Astrocyte (in vitro differentiated cells and primary cell): ENCODE data around the gene TCP11L1. TPM values are rescaled to one million over a fixed set of nuclear protein-coding genes. Genes with fewer than 3 reads are reported as not detected.

Experiments
- DNase-seq: peaks from one replicate; pipeline ENCODE4 v3.0.0-alpha.2; 2010; ENCODE audit warnings: low read depth
- FAIRE-seq: peaks from 2 replicates; lab custom pipeline; 2011; peaks lifted over from hg19 to GRCh38; lab: Jason Lieb, UNC
- H2AFZ ChIP-seq: 2 replicates; pipeline ENCODE4 v1.6.0; 2012; ENCODE audit warnings: low read depth, low read length, inconsistent platforms
- H3K27ac ChIP-seq: 2 replicates; pipeline ENCODE4 v1.5.1; 2011; ENCODE audit warnings: low read depth, low read length, inconsistent platforms
- H3K27me3 ChIP-seq: 2 replicates; pipeline ENCODE4 v1.6.0; 2011; ENCODE audit warnings: low read length, inconsistent platforms; ENCODE audit not compliant: insufficient read depth
- H3K36me3 ChIP-seq: 2 replicates; pipeline ENCODE4 v1.5.1; 2011; ENCODE audit warnings: low read length, inconsistent platforms; ENCODE audit not compliant: insufficient read depth
- H3K4me1 ChIP-seq: 2 replicates; pipeline ENCODE4 v1.5.1; 2011; ENCODE audit warnings: low read length, inconsistent platforms; ENCODE audit not compliant: insufficient read depth
- H3K4me2 ChIP-seq: 2 replicates; pipeline ENCODE4 v1.6.0; 2012; ENCODE audit warnings: low read length, inconsistent platforms
- H3K4me3 ChIP-seq: 2 replicates; pipeline ENCODE4 v1.5.1; 2011; ENCODE audit warnings: low read depth, mild to moderate bottlenecking, low read length, inconsistent platforms; ENCODE audit not compliant: insufficient read depth
- H3K79me2 ChIP-seq: 2 replicates; pipeline ENCODE4 v1.6.0; 2012; ENCODE audit warnings: mild to moderate bottlenecking, low read length, inconsistent platforms; ENCODE audit not compliant: insufficient read depth
- H3K9ac ChIP-seq: 2 replicates; pipeline ENCODE4 v1.6.0; 2012; ENCODE audit warnings: mild to moderate bottlenecking, low read length, inconsistent platforms
- H3K9me3 ChIP-seq: 2 replicates; pipeline ENCODE4 v1.5.1; 2012; ENCODE audit warnings: low read depth, mild to moderate bottlenecking, low read length, inconsistent platforms; ENCODE audit not compliant: insufficient read depth
- H4K20me1 ChIP-seq: 2 replicates; pipeline ENCODE4 v1.6.0; 2012; ENCODE audit warnings: low read length, inconsistent platforms; ENCODE audit not compliant: insufficient read depth
- H3K27ac Mint-ChIP-seq: one replicate; pipeline ENCODE4 v1.8.0; 2021; ENCODE audit warnings: mild to moderate bottlenecking, mixed read lengths; ENCODE audit not compliant: unreplicated experiment
- H3K27me3 Mint-ChIP-seq: one replicate; pipeline ENCODE4 v1.8.0; 2021; ENCODE audit warnings: low read depth, mixed read lengths; ENCODE audit not compliant: unreplicated experiment
- H3K36me3 Mint-ChIP-seq: one replicate; pipeline ENCODE4 v1.8.0; 2021; ENCODE audit warnings: low read depth, mixed read lengths; ENCODE audit not compliant: unreplicated experiment
- H3K4me1 Mint-ChIP-seq: one replicate; pipeline ENCODE4 v1.8.0; 2021; ENCODE audit warnings: low read depth, mixed read lengths; ENCODE audit not compliant: unreplicated experiment
- H3K4me3 Mint-ChIP-seq: one replicate; pipeline ENCODE4 v1.8.0; 2021; ENCODE audit warnings: mild to moderate bottlenecking, moderate library complexity, mixed read lengths; ENCODE audit not compliant: unreplicated experiment
- H3K9me3 Mint-ChIP-seq: one replicate; pipeline ENCODE4 v1.8.0; 2021; ENCODE audit warnings: mild to moderate bottlenecking, mixed read lengths; ENCODE audit not compliant: unreplicated experiment
- CTCF ChIP-seq: IDR thresholded peaks from 2 replicates; pipeline ENCODE4 v1.5.1; 2011; ENCODE audit warnings: low read depth, mild to moderate bottlenecking, inconsistent platforms, low read length, moderate library complexity; ENCODE audit not compliant: insufficient read depth
- EZH2 ChIP-seq: IDR thresholded peaks from 2 replicates; pipeline ENCODE4 v1.6.1; 2012; ENCODE audit warnings: mild to moderate bottlenecking, low read length, inconsistent platforms; ENCODE audit not compliant: insufficient read depth
- total RNA-seq: library from RNA; stranded (reverse); gene quantifications from 2 replicates; pipeline ENCODE4 v1.2.1, GENCODE V29; 2021

The TCP11L1 gene
- total RNA-seq, 1 donor from 2014 or later, result 28.8 TPM

GRCh38 chr11:33052231-33052630 lies 12.9 kb downstream of the TCP11L1 start:
- Mint-ChIP-seq H3K4me3 (no peak overlapping the region), H3K27ac (no peak overlapping the region), H3K4me1 (no peaks in the 10 kb centered on the region), H3K36me3 (peaks cover 9% of the 10 kb centered on the region), H3K9me3 (no peaks in the 10 kb centered on the region), H3K27me3 (no peaks in the 10 kb centered on the region)
- Histone ChIP-seq H3K36me3 (peaks cover 5% of the 10 kb centered on the region), H3K27ac (no peak overlapping the region), H3K79me2 (no peaks in the 10 kb centered on the region), H3K9me3 (no peaks in the 10 kb centered on the region), H3K27me3 (no peaks in the 10 kb centered on the region), H4K20me1 (no peaks in the 10 kb centered on the region), H3K4me1 (no peaks in the 10 kb centered on the region), H2AFZ (no peak overlapping the region), H3K4me3 (no peak overlapping the region), H3K9ac (no peak overlapping the region), H3K4me2 (no peak overlapping the region)
- no peak for DNase-seq
- FAIRE-seq, result no peak
- no peak for TF ChIP-seq EZH2
- TF ChIP-seq CTCF, result no peak

GRCh38 chr11:33055375-33055774 lies 16.0 kb downstream of the TCP11L1 start:
- no peak overlapping the region for H3K27ac ChIP-seq
- H3K9ac ChIP-seq, result no peak overlapping the region
- H3K4me2 ChIP-seq, result no peak overlapping the region
- H3K9me3 ChIP-seq, result no peaks in the 10 kb centered on the region
- H3K4me3 ChIP-seq, result no peak overlapping the region
- no peaks in the 10 kb centered on the region for H3K27me3 ChIP-seq
- TF ChIP-seq CTCF (no peak), EZH2 (no peak)
- DNase-seq (no peak), FAIRE-seq (no peak)
- no peaks in the 10 kb centered on the region for H3K4me1 Mint-ChIP-seq
- H2AFZ ChIP-seq, result no peak overlapping the region
- no peaks in the 10 kb centered on the region for H4K20me1 ChIP-seq
- peaks cover 18% of the 10 kb centered on the region for H3K36me3 Mint-ChIP-seq
- peaks cover 14% of the 10 kb centered on the region for H3K36me3 ChIP-seq
- H3K4me3 Mint-ChIP-seq, result no peak overlapping the region
- H3K79me2 ChIP-seq, result no peaks in the 10 kb centered on the region
- no peaks in the 10 kb centered on the region for H3K9me3 Mint-ChIP-seq
- H3K27ac Mint-ChIP-seq, result no peak overlapping the region
- H3K27me3 Mint-ChIP-seq, result no peaks in the 10 kb centered on the region
- no peaks in the 10 kb centered on the region for H3K4me1 ChIP-seq

GRCh38 chr11:33057284-33057683 lies 17.9 kb downstream of the TCP11L1 start:
- no peak for FAIRE-seq
- Mint-ChIP-seq H3K4me3 (no peak overlapping the region), H3K36me3 (peaks cover 22% of the 10 kb centered on the region), H3K9me3 (no peaks in the 10 kb centered on the region), H3K27ac (no peak overlapping the region), H3K4me1 (peaks cover 7% of the 10 kb centered on the region), H3K27me3 (no peaks in the 10 kb centered on the region)
- no peaks in the 10 kb centered on the region for H3K9me3 ChIP-seq
- TF ChIP-seq EZH2 (no peak), CTCF (no peak)
- peaks cover 8% of the 10 kb centered on the region for H3K4me1 ChIP-seq
- H3K4me2 ChIP-seq, result no peak overlapping the region
- no peaks in the 10 kb centered on the region for H4K20me1 ChIP-seq
- no peaks in the 10 kb centered on the region for H3K79me2 ChIP-seq
- H2AFZ ChIP-seq, result no peak overlapping the region
- no peak for DNase-seq
- H3K4me3 ChIP-seq, result no peak overlapping the region
- no peak overlapping the region for H3K9ac ChIP-seq
- no peak overlapping the region for H3K27ac ChIP-seq
- H3K27me3 ChIP-seq, result no peaks in the 10 kb centered on the region
- peaks cover 14% of the 10 kb centered on the region for H3K36me3 ChIP-seq
